ENCODE measurements around the gene ESYT2. TPM values are rescaled to one million over a fixed set of nuclear protein-coding genes. Genes with fewer than 3 reads are reported as not detected.
A peak's percentile ranks its signal among the peaks of the same experiment; 100 is the strongest.
"Not testable (repeated sequence)": the region's sequence is repeated elsewhere in the genome, so short reads cannot be mapped to it uniquely, and the experiment has no call there.

ESYT2 gene
- total and polyA plus RNA-seq, 4 donors = 30.6 to 172 (median 108) TPM

DNA sequence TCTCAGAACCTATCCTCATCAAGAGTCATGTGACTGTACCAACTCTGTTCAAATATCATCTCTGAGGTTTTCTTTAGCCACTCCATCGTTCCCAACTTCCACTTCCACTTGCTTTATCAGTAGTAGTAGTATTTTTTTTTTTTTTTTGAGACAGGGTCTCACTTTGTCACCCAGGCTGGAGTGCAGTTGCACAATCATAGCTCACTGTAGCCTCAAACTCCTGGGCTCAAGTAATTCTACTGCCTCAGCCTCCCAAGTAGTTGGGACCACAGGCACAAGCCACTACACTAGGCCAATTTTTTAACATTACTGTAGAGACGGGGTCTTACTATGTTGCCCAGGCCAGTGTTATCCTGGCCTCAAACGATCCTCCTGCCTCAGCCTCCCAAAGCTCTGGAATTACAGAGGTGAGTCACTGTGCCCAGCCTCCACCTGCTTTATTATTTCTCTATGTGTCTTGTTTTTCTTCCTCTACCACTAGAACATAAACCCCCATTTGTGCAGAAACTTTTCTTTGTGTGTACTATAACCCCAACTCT is 130.6 kb downstream of the ESYT2 start:
- intact Hi-C loops (cut with DNase I) = no loop called here
- H3K4me1 ChIP-seq (ENCODE audit: control insufficient read depth in 1 of 2, insufficient read depth in 2 of 2, low read length in 2 of 2) = peaks cover 0 to 3% of the 10 kb centered on the region in 2 donors
- no peak overlapping the region for H3K4me3 ChIP-seq (ENCODE audit: low read length in 2 of 2)
- H3K9me3 ChIP-seq (ENCODE audit: control insufficient read depth, low read length) = no peaks in the 10 kb centered on the region
- DNase-seq (no peak), ATAC-seq (ENCODE audit: low FRiP score) (no peak)
- no peaks in the 10 kb centered on the region for H3K27me3 ChIP-seq (ENCODE audit: control insufficient read depth in 1 of 2, insufficient read depth in 2 of 2, low read length in 1 of 2)
- no peaks in the 10 kb centered on the region for H3K36me3 ChIP-seq (ENCODE audit: control insufficient read depth in 1 of 2, insufficient read depth in 2 of 2, low read length in 1 of 2)
- 87 to 95% methylated on average over 3 of the region's 3 CpGs for WGBS, 2 donors
- H3K27ac ChIP-seq (ENCODE audit: low read depth in 1 of 2, low read length in 2 of 2) = no peak overlapping the region

GRCh38 chr7:158697597-158697996 is 131.7 kb downstream of the ESYT2 start:
- H3K4me3 ChIP-seq (ENCODE audit: low read length in 2 of 2); H3K27me3 ChIP-seq (ENCODE audit: control insufficient read depth in 1 of 2, insufficient read depth in 2 of 2, low read length in 1 of 2); H3K9me3 ChIP-seq (ENCODE audit: control insufficient read depth, low read length); H3K36me3 ChIP-seq (ENCODE audit: control insufficient read depth in 1 of 2, insufficient read depth in 2 of 2, low read length in 1 of 2); H3K27ac ChIP-seq (ENCODE audit: low read depth in 1 of 2, low read length in 2 of 2); ATAC-seq (ENCODE audit: low FRiP score); DNase-seq; intact Hi-C loops (cut with DNase I); H3K4me1 ChIP-seq (ENCODE audit: control insufficient read depth in 1 of 2, insufficient read depth in 2 of 2, low read length in 2 of 2): not testable (repeated sequence)
- 97 to 98% methylated on average over 2 of the region's 2 CpGs for WGBS, 2 donors

- intact Hi-C loops (cut with DNase I) = loop anchor here in 1 of 2 donors (2.0 kb wide), 1 partner anchor 281 kb away; no protein-coding TSS in a partner anchor
- DNase-seq = peak in 1 of 2 donors; percentile 69
These were observed 133.4 kb downstream of the ESYT2 start for GRCh38 chr7:158695726-158696452.

DNA sequence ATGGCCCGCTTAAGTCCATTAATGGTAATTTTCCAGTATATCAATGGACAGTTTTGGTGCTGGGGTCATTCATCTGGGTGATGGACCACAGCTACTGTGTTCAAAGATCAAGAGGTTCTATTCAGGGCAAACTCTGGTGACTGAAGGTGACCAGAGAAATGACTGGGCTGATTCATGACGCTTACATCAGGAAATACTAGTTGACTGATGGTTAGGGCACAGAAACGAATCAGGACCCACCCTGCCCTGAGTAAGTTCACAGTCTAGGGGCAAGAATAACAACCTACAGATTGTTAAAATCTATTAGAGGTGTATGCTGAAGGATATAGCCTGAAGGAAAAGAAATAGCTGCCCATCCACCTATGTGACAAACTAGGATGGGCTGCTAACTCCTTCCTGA is 134.3 kb downstream of the ESYT2 start:
- Histone ChIP-seq H3K9me3 (ENCODE audit: control insufficient read depth, low read length) (no peaks in the 10 kb centered on the region), H3K27ac (ENCODE audit: low read depth in 1 of 2, low read length in 2 of 2) (no peak overlapping the region), H3K4me1 (ENCODE audit: control insufficient read depth in 1 of 2, insufficient read depth in 2 of 2, low read length in 2 of 2) (peaks cover 0 to 3% of the 10 kb centered on the region in 2 donors), H3K27me3 (ENCODE audit: control insufficient read depth in 1 of 2, insufficient read depth in 2 of 2, low read length in 1 of 2) (no peaks in the 10 kb centered on the region), H3K4me3 (ENCODE audit: low read length in 2 of 2) (no peak overlapping the region), H3K36me3 (ENCODE audit: control insufficient read depth in 1 of 2, insufficient read depth in 2 of 2, low read length in 1 of 2) (no peaks in the 10 kb centered on the region)
- intact Hi-C loops (cut with DNase I) = loop anchor here in 1 of 2 donors (2.0 kb wide), 1 partner anchor 282 kb away; no protein-coding TSS in a partner anchor
- WGBS, 2 donors = 66% methylated on average over 3 of the region's 3 CpGs
- DNase-seq = no peak
- no peak for ATAC-seq (ENCODE audit: low FRiP score)

More at GRCh38 chr7:158695726-158696452, 133.4 kb downstream of the ESYT2 start:
- WGBS, 2 donors = 44 to 47% methylated on average over 10 of the region's 10 CpGs
- ATAC-seq (ENCODE audit: low FRiP score) = peak; percentile 91
- no peaks in the 10 kb centered on the region for H3K36me3 ChIP-seq (ENCODE audit: control insufficient read depth in 1 of 2, insufficient read depth in 2 of 2, low read length in 1 of 2)
- H3K4me1 ChIP-seq (ENCODE audit: control insufficient read depth in 1 of 2, insufficient read depth in 2 of 2, low read length in 2 of 2) = peaks cover 0 to 3% of the 10 kb centered on the region in 2 donors
- H3K9me3 ChIP-seq (ENCODE audit: control insufficient read depth, low read length) = no peaks in the 10 kb centered on the region
- H3K27ac ChIP-seq (ENCODE audit: low read depth in 1 of 2, low read length in 2 of 2) = no peak overlapping the region
- H3K4me3 ChIP-seq (ENCODE audit: low read length in 2 of 2) = no peak overlapping the region
- H3K27me3 ChIP-seq (ENCODE audit: control insufficient read depth in 1 of 2, insufficient read depth in 2 of 2, low read length in 1 of 2) = no peaks in the 10 kb centered on the region

DNA sequence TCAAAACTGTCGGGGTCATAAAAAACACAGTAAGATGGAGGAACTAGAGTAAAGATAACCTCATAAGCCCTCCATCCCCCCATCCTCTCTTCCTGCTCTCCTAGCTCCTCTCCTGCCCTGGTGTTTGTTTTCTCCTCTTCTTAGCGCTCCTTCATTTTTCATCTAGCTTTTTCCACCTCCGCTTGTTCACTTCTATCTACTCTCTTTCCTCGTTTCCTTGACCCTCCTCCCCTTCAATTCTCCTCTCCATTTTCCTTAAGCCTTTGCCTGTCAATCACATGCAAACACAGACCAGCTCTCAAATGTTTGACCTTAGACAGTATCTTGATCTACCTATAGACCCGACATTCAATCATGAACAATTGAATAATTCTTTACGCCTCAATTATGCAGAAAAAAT is 134.7 kb downstream of the ESYT2 start:
- Histone ChIP-seq H3K4me3 (ENCODE audit: low read length in 2 of 2) (no peak overlapping the region), H3K9me3 (ENCODE audit: control insufficient read depth, low read length) (no peaks in the 10 kb centered on the region), H3K27ac (ENCODE audit: low read depth in 1 of 2, low read length in 2 of 2) (no peak overlapping the region), H3K36me3 (ENCODE audit: control insufficient read depth in 1 of 2, insufficient read depth in 2 of 2, low read length in 1 of 2) (no peaks in the 10 kb centered on the region), H3K4me1 (ENCODE audit: control insufficient read depth in 1 of 2, insufficient read depth in 2 of 2, low read length in 2 of 2) (peaks cover 0 to 3% of the 10 kb centered on the region in 2 donors), H3K27me3 (ENCODE audit: control insufficient read depth in 1 of 2, insufficient read depth in 2 of 2, low read length in 1 of 2) (no peaks in the 10 kb centered on the region)
- DNase-seq = no peak
- no peak for ATAC-seq (ENCODE audit: low FRiP score)
- intact Hi-C loops (cut with DNase I) = loop anchor here in 1 of 2 donors (2.0 kb wide), 1 partner anchor 282 kb away; no protein-coding TSS in a partner anchor
- 81 to 86% methylated on average over 6 of the region's 6 CpGs for WGBS, 2 donors

DNA sequence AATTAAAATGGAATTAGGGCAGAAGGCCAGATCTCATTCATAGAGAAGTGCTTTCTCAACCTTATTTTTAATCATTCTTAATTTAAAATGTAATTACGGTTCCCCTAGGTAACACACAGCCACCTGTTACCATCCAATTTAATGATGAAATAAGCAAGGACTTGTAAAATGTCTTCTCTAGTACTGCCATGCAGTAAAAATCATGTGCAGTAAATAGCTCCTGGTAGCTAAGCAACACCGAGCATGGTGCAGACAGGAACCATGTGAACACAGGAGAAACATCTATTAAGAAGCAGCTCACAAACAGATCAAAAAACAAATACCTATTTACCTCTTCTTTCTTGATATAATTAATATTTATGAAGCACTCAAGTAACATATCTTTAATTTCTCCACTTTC is 139.8 kb downstream of the ESYT2 start:
- intact Hi-C loops (cut with DNase I) = no loop called here

GRCh38 chr7:158687406-158687805 is 141.9 kb downstream of the ESYT2 start:
- no peaks in the 10 kb centered on the region for H3K9me3 ChIP-seq (ENCODE audit: control insufficient read depth, low read length)
- no peaks in the 10 kb centered on the region for H3K36me3 ChIP-seq (ENCODE audit: control insufficient read depth in 1 of 2, insufficient read depth in 2 of 2, low read length in 1 of 2)
- H3K4me3 ChIP-seq (ENCODE audit: low read length in 2 of 2) = no peak overlapping the region
- no peak for ATAC-seq (ENCODE audit: low FRiP score)
- no peak for DNase-seq
- H3K4me1 ChIP-seq (ENCODE audit: control insufficient read depth in 1 of 2, insufficient read depth in 2 of 2, low read length in 2 of 2) = no peaks in the 10 kb centered on the region
- intact Hi-C loops (cut with DNase I) = no loop called here
- no peak overlapping the region for H3K27ac ChIP-seq (ENCODE audit: low read depth in 1 of 2, low read length in 2 of 2)
- 92 to 95% methylated on average over 7 of the region's 7 CpGs for WGBS, 2 donors
- H3K27me3 ChIP-seq (ENCODE audit: control insufficient read depth in 1 of 2, insufficient read depth in 2 of 2, low read length in 1 of 2) = no peaks in the 10 kb centered on the region

More for the DNA sequence above, 139.8 kb downstream of the ESYT2 start:
- Histone ChIP-seq H3K9me3 (ENCODE audit: control insufficient read depth, low read length) (no peaks in the 10 kb centered on the region), H3K27ac (ENCODE audit: low read depth in 1 of 2, low read length in 2 of 2) (no peak overlapping the region), H3K4me1 (ENCODE audit: control insufficient read depth in 1 of 2, insufficient read depth in 2 of 2, low read length in 2 of 2) (no peaks in the 10 kb centered on the region), H3K36me3 (ENCODE audit: control insufficient read depth in 1 of 2, insufficient read depth in 2 of 2, low read length in 1 of 2) (no peaks in the 10 kb centered on the region), H3K27me3 (ENCODE audit: control insufficient read depth in 1 of 2, insufficient read depth in 2 of 2, low read length in 1 of 2) (no peaks in the 10 kb centered on the region), H3K4me3 (ENCODE audit: low read length in 2 of 2) (no peak overlapping the region)
- no peak for ATAC-seq (ENCODE audit: low FRiP score)
- 93 to 98% methylated on average over 2 of the region's 2 CpGs for WGBS, 2 donors
- DNase-seq = no peak

DNA sequence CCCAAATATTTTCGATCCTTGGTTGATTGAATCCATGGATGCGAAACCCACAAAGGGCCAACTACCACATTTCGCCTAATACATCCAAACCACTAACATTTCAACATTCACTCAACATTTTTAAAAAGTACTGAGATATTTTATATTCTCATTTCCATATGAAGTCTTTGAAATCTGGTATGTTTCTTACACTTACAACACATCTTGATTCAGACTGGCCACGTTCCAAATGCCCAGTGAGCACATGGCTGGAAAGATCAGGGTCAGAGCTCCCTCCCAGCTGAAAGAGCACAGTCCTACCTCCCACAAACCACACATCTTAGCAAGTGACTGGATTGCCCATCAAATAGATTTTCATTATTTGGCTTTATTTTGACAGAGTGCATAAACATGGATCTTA is 143.6 kb downstream of the ESYT2 start:
- no peaks in the 10 kb centered on the region for H3K36me3 ChIP-seq (ENCODE audit: control insufficient read depth in 1 of 2, insufficient read depth in 2 of 2, low read length in 1 of 2)
- no peak for DNase-seq
- H3K27me3 ChIP-seq (ENCODE audit: control insufficient read depth in 1 of 2, insufficient read depth in 2 of 2, low read length in 1 of 2) = no peaks in the 10 kb centered on the region
- H3K27ac ChIP-seq (ENCODE audit: low read depth in 1 of 2, low read length in 2 of 2) = no peak overlapping the region
- H3K4me1 ChIP-seq (ENCODE audit: control insufficient read depth in 1 of 2, insufficient read depth in 2 of 2, low read length in 2 of 2) = no peaks in the 10 kb centered on the region
- H3K9me3 ChIP-seq (ENCODE audit: control insufficient read depth, low read length) = no peaks in the 10 kb centered on the region
- ATAC-seq (ENCODE audit: low FRiP score) = no peak
- intact Hi-C loops (cut with DNase I) = no loop called here
- WGBS, 2 donors = 90 to 92% methylated on average over 4 of the region's 4 CpGs
- no peak overlapping the region for H3K4me3 ChIP-seq (ENCODE audit: low read length in 2 of 2)

- no peaks in the 10 kb centered on the region for H3K36me3 ChIP-seq (ENCODE audit: control insufficient read depth in 1 of 2, insufficient read depth in 2 of 2, low read length in 1 of 2)
- DNase-seq = no peak
These were observed 145.0 kb downstream of the ESYT2 start for GRCh38 chr7:158684329-158684728.

More at GRCh38 chr7:158684329-158684728, 145.0 kb downstream of the ESYT2 start:
- H3K27me3 ChIP-seq (ENCODE audit: control insufficient read depth in 1 of 2, insufficient read depth in 2 of 2, low read length in 1 of 2) = no peaks in the 10 kb centered on the region
- no peak for ATAC-seq (ENCODE audit: low FRiP score)
- H3K4me1 ChIP-seq (ENCODE audit: control insufficient read depth in 1 of 2, insufficient read depth in 2 of 2, low read length in 2 of 2) = no peaks in the 10 kb centered on the region
- H3K27ac ChIP-seq (ENCODE audit: low read depth in 1 of 2, low read length in 2 of 2) = no peak overlapping the region
- 77 to 89% methylated on average over 1 of the region's 1 CpG for WGBS, 2 donors
- H3K9me3 ChIP-seq (ENCODE audit: control insufficient read depth, low read length) = no peaks in the 10 kb centered on the region
- intact Hi-C loops (cut with DNase I) = no loop called here
- H3K4me3 ChIP-seq (ENCODE audit: low read length in 2 of 2) = no peak overlapping the region

Data from aorta (tissue), 5 donors.